GM12801 (cell line): ENCODE measurements around the gene DPP6.

Experiments used
- TF ChIP-seq, protein P1 (sequence below): IDR thresholded peaks from one replicate; pipeline ENCODE4 v1.5.1; 2011; ENCODE audit warnings: control low read depth; ENCODE audit not compliant: insufficient read length; ENCODE audit errors: extremely low read depth

The DPP6 gene

DNA sequence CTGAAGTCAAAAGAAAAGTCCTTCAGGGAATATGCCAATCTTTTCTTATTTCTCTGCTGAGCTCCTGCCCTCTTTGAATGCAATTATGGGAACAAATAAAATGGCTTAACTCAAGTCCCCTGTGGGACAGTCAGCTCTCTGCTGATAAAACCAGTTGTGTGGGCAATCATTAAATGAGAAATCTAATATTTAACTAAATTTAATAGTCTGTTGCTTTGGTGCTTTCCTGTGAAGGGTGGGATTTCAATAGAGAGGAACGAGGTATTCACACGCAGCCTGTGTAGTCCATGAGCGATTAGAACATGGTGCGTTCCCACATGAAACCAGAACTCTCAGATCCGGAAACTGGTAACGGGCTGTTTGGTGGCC lies 812.3 kb downstream of the DPP6 start:
- TF ChIP-seq, protein P1, sequence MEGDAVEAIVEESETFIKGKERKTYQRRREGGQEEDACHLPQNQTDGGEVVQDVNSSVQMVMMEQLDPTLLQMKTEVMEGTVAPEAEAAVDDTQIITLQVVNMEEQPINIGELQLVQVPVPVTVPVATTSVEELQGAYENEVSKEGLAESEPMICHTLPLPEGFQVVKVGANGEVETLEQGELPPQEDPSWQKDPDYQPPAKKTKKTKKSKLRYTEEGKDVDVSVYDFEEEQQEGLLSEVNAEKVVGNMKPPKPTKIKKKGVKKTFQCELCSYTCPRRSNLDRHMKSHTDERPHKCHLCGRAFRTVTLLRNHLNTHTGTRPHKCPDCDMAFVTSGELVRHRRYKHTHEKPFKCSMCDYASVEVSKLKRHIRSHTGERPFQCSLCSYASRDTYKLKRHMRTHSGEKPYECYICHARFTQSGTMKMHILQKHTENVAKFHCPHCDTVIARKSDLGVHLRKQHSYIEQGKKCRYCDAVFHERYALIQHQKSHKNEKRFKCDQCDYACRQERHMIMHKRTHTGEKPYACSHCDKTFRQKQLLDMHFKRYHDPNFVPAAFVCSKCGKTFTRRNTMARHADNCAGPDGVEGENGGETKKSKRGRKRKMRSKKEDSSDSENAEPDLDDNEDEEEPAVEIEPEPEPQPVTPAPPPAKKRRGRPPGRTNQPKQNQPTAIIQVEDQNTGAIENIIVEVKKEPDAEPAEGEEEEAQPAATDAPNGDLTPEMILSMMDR: no peak

DNA sequence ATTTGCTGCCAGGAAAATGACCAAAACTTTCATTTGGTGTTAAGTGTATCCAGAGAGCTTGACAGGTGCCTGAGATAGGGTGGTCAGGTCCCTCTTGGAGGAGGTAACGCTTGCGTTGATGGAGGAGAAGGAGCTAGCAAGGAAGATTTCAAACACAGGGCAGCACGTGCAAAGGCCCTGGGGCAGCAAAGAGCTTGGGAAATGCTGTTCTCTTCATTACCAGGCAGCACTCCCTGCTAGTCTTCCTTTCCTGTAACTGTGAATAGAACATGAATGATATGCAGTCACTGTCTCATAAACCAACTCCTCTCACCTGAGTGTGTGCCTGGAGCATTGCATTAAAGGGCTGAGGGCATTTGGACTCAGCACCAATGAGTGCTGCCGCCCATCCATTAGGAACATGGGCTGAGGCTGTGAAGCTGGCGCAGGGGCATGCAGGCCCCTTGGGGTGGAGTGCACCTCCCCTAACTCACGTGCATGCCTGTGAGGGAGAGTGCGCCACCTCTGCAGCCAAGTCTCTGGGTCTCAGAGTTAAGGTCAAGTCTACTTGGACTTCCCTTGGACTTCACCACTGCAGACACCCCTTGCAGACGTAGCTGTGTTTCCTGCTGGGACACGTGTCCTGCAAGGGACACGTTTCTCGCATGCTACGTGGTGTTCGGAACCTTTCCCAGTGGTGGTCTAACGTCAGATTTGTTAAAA lies 813.9 kb downstream of the DPP6 start:
- TF ChIP-seq, protein P1: no peak

DNA sequence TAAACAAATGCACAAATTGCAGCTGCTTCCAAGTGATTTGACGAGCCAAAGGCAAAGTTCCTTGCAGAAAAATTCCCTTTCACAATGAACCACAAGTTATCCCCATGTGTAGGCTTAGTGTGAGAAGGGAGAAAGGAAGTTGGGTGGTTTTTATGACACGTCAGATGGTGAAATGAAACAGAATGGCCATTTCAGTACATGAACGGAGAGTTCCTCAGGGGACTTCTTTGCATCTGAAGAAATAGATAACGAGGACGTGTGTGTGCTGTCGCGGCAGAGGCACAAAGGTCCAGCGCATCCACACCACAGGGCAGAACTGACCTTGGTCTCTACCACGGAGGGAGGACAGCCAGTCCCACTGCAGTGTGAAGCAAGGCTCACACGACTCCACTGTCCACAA lies 814.9 kb downstream of the DPP6 start:
- TF ChIP-seq, protein P1: no peak

DNA sequence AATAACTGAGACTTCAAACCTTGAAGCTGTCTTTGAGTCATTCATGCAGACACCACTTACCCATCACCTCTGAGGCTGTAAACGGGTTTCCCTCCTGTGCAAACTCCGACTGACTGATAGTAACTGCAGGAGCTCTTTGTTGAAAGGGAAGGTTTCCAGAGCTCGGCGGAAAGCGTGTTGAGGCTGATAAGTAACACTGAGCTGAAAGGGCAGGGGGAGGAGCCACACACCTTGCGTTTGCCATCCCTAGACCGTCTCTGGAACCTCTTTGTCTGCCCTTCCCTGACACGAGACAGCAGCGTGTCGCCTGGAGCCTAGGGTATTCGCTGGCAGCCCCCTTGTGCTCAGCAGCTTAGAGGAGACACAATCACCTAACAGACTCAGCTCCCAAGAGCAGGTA lies 816.7 kb downstream of the DPP6 start:
- TF ChIP-seq, protein P1: no peak

DNA sequence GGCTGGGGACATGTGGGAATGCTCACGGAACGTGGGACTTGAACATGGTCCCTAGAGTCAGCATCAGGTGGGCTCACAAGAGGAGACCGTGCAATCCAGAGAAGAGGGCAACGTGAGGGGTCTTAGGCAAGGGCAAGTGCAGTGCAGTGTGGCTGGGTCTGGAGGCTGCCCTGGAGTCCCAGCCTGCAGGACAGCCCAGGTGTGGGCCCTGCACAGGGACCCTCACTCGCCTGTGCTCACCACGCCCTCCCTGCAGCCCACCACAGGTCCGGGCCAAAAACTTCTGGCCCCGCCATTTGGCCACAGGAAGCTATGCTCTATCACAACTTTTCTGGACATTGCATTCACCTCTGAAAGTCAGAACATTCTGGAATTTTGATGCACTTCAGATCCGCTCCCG lies 817.2 kb downstream of the DPP6 start:
- TF ChIP-seq, protein P1: no peak

DNA sequence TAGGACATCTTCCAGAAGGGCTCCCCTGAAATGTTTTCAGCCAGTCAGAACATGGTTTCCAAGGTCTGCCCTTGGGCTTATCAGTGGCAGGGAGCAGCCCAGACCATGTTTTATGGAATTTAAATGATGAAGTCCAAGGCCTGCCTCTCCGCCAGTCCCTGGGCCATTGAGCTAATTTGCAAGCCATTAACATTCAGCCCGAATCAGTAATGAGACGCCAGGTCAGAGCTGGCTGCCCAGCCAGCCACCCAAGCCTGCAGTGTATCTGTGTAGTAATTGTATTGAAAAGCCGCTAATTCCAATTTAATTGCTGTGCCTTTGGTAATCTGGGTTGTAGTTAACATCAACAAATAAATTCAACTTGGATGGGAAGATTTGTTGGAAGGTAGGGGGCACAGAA lies 819.3 kb downstream of the DPP6 start:
- TF ChIP-seq, protein P1: no peak

DNA sequence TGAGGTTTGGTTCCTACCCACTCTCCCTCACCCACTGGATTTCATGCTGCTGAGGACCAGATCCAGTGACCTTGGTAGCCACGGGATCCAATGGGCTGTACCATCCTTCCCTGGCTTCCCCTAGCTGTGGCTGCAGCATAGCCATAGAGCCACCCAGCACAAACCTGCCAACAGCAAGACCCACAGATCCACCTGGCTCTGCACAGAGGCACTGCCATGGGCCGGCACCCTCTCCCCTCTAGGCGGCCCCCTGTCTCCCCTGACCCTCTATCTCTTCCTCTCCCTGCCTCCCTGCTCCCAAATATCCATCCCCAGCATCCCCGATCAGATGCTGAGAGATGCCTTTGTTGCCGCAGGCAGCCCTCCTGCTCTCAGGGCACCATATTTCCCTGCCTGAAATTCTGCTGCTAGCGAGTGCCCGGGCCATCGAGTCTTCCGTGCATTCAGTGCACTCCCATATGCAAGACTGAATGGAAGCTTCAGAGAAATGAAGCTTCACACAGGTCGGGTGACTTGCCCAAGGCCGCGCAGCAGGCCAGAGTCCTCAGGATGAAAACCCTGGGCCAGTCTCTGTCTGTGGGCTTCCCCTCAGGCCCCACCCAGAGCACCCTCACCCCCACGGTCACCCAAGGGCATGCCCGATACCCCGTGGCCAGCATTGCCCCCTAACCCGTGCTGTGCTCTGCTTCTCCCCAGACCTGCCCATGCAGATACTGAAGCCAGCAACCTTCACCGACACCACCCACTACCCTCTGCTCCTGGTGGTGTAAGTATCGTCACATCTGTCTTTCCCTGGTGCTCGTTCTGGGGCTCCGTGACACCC lies 819.9 kb downstream of the DPP6 start:
- TF ChIP-seq, protein P1: no peak
